Urinary bladder (tissue), 4 donors: Measurements from ENCODE around the gene RHBDD2. TPM values are rescaled to one million over a fixed set of nuclear protein-coding genes. Genes with fewer than 3 reads are reported as not detected.
A peak's percentile ranks its signal among the peaks of the same experiment; 100 is the strongest.
"Not testable (repeated sequence)": the region's sequence is repeated elsewhere in the genome, so short reads cannot be mapped to it uniquely, and the experiment has no call there.

ENCODE experiments used
- DNase-seq: peaks from one replicate; pipeline ENCODE4 v3.0.0-alpha.2; 2015; ENCODE audit errors: extremely low spot score
- H3K27ac ChIP-seq: one replicate; pipeline ENCODE4 v1.5.1; 2013; ENCODE audit warnings: low read depth, mild to moderate bottlenecking, moderate library complexity
- H3K36me3 ChIP-seq: one replicate; pipeline ENCODE4 v1.6.1; 2013; ENCODE audit warnings: mild to moderate bottlenecking, moderate library complexity; ENCODE audit not compliant: insufficient read depth
- H3K4me1 ChIP-seq: one replicate; pipeline ENCODE4 v1.6.1; 2013; ENCODE audit warnings: mild to moderate bottlenecking, moderate library complexity; ENCODE audit not compliant: insufficient read depth
- H3K4me3 ChIP-seq: one replicate; pipeline ENCODE4 v1.5.1; 2013; ENCODE audit warnings: low read depth, low read length
- WGBS: extraction: QIAGEN DNeasy Blood & Tissue Kit; methylation state at CpG from one replicate; pipeline ENCODE4 v1.1.7; 2013; 5-methylcytosine and 5-hydroxymethylcytosine counted together
- polyA plus RNA-seq: library from polyadenylated mRNA; stranded (reverse); fragments of 200-250 nt; gene quantifications from one replicate; pipeline ENCODE4 v1.2.3, GENCODE V29; 2013
- total RNA-seq: library from RNA; depleted of rRNA; stranded (reverse); fragments of >200 nt; gene quantifications from one replicate; pipeline ENCODE4 v1.2.3, GENCODE V29; 2014
- donor health status: healthy with polysubstance abuse.
- donor health status: healthy.

The RHBDD2 gene
- total RNA-seq (10.1 TPM), polyA plus RNA-seq (54.1 TPM)

DNA sequence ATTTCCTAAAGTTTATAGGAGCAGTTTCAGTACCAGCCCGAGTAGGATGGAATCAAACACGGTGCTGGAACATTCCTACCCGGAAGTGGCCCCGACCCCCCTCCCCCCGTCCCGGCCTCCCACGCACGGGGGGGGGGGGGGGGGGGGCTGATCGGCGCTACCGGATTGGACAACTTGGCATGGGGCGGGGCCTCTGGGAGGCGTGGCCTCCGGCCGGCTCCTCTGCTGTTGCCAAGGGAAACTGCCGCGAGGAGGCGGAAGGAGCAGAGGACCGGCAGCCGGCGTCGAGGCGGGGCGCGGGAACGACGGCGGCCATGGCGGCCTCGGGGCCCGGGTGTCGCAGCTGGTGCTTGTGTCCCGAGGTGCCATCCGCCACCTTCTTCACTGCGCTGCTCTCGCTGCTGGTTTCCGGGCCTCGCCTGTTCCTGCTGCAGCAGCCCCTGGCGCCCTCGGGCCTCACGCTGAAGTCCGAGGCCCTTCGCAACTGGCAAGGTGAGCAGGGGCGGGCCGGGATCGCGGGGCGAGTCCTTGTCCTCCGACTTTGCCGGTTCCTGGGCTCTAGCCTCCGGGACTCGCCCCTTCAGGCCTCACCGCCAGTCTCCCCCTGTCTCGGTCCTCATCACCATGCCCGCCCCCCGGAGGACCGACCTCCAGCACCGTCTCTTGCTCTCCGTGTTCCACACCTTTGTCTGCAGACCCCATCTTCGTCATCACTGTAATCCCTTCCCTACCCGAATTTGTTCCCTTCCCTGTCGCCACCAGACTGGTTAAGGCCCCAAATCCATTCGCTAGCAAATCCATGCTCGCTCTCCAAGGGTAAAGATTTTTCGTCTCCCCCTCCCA lies at the start of gene RHBDD2:
TSS of gene RHBDD2 (plus strand) at position 266 of the 843 bp plus-strand sequence. CDS start at position 315, 49 bp downstream.
- WGBS: under 1% methylated on average over 64 of the region's 65 CpGs
- H3K4me3 ChIP-seq: peak within 1 kb of the TSS; percentile 69
- peak within 1 kb of the TSS; percentile 75 for H3K27ac ChIP-seq
- H3K36me3 ChIP-seq: peaks cover 2% of the 10 kb centered on the region
- no peaks in the 10 kb centered on the region for H3K4me1 ChIP-seq
- peak; percentile 84 for DNase-seq

DNA sequence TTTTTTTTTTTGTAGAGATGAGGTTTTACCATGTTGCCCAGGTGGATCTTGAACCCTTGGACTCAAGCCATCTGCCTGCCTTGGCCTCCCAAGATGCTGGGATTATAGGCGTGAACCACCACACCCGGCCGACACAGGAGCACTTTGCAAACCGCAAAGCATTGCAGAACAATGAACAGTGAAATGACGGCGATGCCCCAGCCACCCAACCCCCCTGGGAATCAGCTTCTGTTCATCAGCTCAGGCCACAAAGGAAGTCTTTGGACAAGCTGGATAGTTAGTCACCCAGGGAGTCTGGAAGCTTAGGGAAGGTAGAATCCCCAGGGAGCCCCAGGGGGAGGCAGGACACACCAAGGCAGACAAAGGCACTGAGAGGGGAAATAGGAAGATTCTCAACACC lies 49.2 kb upstream of the RHBDD2 start:
- H3K36me3 ChIP-seq, H3K4me1 ChIP-seq: not testable (repeated sequence)
- 77% methylated on average over 6 of the region's 6 CpGs for WGBS

DNA sequence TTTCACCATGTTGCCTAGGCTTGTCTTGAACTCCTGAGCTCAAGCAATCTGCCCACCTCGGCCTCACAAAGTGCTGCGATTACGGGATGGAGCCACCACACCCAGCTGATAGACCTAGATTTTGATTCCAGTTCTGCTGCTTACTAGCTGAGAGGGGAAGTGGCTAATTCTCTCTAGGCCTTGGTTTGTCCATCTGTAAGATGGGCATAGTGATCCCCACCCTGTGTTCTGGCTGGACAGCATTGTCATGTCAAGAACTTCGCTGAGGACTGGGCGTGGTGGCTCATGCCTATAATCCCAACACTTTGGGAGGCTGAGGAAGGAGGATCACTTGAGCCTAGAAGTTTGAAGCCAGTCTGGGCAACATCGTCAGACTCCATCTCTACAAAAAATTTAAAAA lies 47.9 kb upstream of the RHBDD2 start:
- WGBS: 89% methylated on average over 6 of the region's 6 CpGs

More for the DNA sequence above, 49.2 kb upstream of the RHBDD2 start:
- H3K27ac ChIP-seq, DNase-seq, H3K4me3 ChIP-seq: not testable (repeated sequence)

DNA sequence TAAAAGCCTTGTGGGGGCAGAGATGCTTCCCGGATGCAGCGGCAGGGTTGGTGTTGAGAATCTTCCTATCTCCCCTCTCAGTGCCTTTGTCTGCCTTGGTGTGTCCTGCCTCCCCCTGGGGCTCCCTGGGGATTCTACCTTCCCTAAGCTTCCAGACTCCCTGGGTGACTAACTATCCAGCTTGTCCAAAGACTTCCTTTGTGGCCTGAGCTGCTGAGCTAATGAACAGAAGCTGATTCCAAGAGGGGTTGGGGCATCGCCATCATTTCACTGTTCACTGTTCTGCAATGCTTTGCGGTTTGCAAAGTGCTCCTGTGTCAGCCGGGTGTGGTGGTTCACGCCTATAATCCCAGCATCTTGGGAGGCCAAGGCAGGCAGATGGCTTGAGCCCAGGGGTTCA lies 45.2 kb upstream of the RHBDD2 start:
- not testable (repeated sequence) for H3K27ac ChIP-seq, H3K36me3 ChIP-seq, H3K4me1 ChIP-seq, DNase-seq, H3K4me3 ChIP-seq
- WGBS: 86% methylated on average over 6 of the region's 6 CpGs

More for the DNA sequence above, 47.9 kb upstream of the RHBDD2 start:
- Histone ChIP-seq H3K4me3 (no peak overlapping the region), H3K27ac (no peak overlapping the region), H3K36me3 (no peaks in the 10 kb centered on the region), H3K4me1 (no peaks in the 10 kb centered on the region)
- DNase-seq: no peak

DNA sequence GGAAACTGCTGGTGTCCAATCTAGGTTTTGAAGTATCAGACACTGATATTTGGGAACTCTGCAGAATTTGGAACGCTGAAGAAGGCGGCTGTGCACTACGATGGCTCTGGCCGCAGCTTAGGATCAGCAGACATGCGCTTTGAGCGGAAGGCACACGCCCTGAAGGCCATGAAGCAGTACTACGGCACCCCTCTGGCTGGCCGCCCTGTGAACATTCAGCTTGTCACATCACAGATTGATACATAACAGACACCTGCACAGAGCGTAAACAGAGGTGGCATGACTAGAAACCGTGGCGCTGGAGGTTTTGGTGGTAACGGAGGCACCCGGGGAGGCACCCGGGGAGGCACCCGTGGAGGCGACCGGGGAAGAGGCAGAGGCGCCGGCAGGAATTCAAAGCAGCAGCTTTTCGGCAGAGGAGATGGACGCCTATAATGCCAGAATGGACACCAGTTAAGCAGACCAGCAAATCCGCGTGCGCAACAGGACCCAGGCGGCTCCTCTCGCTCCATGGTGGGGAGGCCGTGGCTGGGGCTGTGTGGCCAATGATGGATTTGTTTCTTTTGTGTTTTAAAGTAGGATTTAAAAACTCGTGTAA lies 43.0 kb upstream of the RHBDD2 start:
- H3K4me3 ChIP-seq: no peak overlapping the region
- H3K4me1 ChIP-seq: no peaks in the 10 kb centered on the region
- DNase-seq: no peak
- H3K36me3 ChIP-seq: no peaks in the 10 kb centered on the region
- no peak overlapping the region for H3K27ac ChIP-seq
- WGBS: 88% methylated on average over 29 of the region's 29 CpGs

DNA sequence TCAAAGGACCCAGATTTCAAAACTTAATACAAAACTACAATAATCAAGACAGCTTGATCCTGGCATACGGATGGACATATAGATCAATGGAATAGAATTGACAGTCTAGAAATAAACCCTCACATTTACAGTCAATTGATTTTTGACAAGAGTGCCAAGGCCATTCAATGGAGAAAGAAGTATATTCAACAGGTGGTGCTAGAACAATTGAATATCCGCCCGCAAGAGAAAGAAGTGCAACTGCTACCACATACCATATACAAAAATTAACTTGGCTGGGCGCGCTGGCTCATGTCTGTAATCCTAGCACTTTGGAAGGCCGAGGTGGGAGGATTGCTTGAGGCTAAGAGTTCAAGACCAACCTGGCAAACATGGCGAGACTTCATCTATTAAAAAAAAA lies 42.0 kb upstream of the RHBDD2 start:
- no peak overlapping the region for H3K27ac ChIP-seq
- 95% methylated on average over 7 of the region's 7 CpGs for WGBS
- no peak overlapping the region for H3K4me3 ChIP-seq
- no peak for DNase-seq
- no peaks in the 10 kb centered on the region for H3K4me1 ChIP-seq
- no peaks in the 10 kb centered on the region for H3K36me3 ChIP-seq

DNA sequence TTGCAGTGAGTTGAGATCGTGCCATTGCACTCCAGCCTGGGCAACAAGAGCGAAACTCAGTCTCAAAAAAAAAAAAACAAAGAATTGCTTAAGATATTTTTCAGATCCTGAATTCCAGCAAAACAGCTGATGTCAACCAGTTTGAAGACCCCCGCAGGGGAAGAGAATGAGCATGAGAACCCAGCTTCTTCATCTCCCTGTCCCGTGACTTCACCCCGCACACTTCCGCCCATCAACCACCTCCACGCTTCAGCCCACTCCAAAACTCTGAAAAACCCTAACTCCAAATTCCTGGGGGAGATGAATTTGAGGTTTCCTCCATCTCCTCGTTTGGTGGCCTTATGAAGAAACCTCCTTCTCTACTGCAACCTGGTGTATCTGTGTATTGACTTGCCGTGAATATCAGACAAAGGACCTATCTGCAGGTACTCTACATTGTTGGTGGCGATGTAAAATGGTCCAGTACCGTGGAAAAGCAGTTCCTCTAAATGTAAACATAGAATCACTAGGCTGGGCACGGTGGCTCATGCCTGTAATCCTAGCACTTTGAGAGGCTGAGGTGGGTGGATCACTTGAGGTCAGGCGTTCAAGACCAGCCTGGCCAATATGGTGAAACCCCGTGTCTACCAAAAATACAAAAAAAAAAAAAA lies 40.4 kb upstream of the RHBDD2 start:
- 80% methylated on average over 14 of the region's 14 CpGs for WGBS
- H3K4me3 ChIP-seq, H3K27ac ChIP-seq, H3K4me1 ChIP-seq, DNase-seq, H3K36me3 ChIP-seq: not testable (repeated sequence)

DNA sequence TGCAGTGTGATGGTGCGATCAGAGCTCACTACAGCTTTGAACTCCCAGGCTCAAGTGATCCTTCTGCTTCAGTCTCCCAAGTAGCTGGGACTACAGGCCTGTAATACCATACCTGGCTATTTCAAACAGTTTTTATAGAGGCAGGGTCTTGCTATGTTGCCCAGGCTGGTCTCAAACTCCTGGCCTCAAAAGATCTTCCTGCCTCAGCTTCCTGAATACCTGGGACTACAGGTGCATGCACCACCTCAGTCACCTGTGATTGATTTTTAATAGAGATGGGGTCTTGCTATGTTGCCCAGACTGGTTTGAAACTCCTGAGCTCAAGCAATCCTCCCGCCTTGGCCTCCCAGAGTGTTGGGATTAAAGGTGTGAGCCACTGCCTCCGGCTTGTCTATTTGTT lies 38.8 kb upstream of the RHBDD2 start:
- WGBS: 95% methylated on average over 3 of the region's 3 CpGs
- Histone ChIP-seq H3K4me1 (no peaks in the 10 kb centered on the region), H3K36me3 (no peaks in the 10 kb centered on the region), H3K27ac (no peak overlapping the region), H3K4me3 (no peak overlapping the region)
- DNase-seq: no peak

DNA sequence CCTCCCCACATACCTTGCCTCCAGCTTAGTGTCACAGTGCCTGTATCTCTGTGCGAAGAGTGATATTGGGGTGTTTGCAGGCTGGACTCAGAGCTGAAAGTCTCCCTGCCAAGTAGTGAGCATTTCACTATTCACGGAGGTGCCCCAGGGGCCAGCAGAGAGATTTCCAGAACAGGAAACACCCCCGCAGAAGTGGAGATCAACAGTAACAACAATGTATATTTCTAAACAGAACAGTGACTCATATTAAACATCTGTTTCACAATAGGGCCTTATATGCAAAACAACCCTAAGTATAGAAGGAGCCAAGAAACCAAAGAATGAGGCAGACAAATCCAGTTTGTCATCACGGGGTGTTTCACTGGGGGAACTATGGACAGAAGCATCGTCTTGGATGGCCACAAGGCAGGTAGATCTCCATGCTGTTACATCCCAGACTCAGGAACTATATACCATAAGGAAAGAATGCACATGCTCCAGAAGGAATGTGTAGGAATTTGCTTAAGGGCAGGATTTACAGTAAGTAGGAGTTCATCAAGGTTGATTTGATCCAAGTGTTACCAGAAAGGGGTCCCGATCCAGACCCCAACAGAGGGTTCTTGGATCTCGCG lies 35.9 kb upstream of the RHBDD2 start:
- peak overlapping the region; percentile 70 for H3K27ac ChIP-seq
- peak; percentile 43 for DNase-seq
- no peaks in the 10 kb centered on the region for H3K36me3 ChIP-seq
- no peaks in the 10 kb centered on the region for H3K4me1 ChIP-seq
- H3K4me3 ChIP-seq: no peak overlapping the region
- WGBS: 27% methylated on average over 8 of the region's 8 CpGs

DNA sequence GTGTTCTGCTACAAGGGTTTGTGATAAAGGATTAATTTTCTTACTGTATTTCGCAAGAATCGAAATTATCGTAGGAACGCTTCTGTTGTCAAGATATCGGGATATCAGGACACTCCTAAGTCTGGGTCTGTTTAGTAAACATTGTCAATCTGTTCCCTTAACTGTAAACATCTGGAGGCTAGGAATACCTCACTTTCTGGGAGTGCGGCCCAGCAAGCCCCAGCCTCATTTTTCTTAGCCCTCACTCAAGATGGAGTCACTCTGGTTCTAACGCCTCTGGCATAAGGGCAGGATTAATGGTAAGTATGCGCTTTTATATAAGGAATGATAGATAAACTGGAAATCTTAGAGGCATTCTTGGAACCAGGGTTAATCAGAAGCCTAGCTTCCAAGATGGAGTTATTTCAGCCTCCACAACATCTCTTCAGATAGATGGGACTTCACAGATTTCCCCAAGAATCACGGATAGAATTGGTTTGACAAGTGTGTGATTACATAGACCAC lies 35.2 kb upstream of the RHBDD2 start:
- Histone ChIP-seq H3K36me3 (no peaks in the 10 kb centered on the region), H3K27ac (peak overlapping the region; percentile 68), H3K4me1 (no peaks in the 10 kb centered on the region), H3K4me3 (no peak overlapping the region)
- no peak for DNase-seq
- 81% methylated on average over 9 of the region's 9 CpGs for WGBS

DNA sequence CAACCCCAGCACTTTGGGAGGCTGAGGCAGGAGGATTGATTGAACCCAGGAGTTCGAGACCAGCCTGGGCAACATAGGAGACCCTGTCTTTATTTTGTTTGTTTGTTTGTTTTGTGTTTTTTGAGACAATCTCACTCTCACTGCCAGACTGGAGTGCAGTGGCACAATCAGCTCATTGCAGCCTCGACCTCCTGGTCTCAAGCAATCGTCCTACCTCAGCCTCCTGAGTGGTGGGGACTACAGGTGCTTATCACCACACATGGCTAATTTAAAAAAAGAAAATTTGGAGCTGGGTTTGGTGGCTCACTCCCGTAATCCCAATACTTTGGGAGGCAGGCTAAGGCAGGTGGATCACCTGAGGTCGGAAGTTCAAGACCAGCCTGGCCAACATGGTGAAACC lies 34.7 kb upstream of the RHBDD2 start:
- no peak overlapping the region for H3K4me3 ChIP-seq

DNA sequence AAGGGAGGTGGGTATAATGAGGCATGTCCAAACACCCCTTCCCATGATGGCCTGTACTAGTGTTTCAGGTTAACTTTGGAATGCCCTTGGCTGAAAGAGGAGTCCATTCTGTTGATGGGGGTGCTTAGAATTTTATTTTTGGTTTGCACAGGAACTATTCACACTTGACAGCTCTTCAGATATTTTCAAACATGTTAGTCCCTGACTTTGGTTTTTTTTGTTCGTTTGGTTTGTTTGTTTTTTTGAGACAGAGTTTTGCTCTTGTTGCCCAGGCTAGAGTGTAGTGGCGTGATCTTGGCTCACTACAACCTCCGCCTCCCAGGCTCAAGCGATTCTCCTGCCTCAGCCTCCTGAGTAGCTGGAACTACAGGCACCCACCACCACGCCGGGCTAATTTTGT lies 33.7 kb upstream of the RHBDD2 start:
- H3K36me3 ChIP-seq, H3K27ac ChIP-seq, DNase-seq, H3K4me3 ChIP-seq, H3K4me1 ChIP-seq: not testable (repeated sequence)
- WGBS: 88% methylated on average over 6 of the region's 6 CpGs

More for the DNA sequence above, 34.7 kb upstream of the RHBDD2 start:
- no peak overlapping the region for H3K27ac ChIP-seq
- DNase-seq: no peak
- 95% methylated on average over 5 of the region's 5 CpGs for WGBS
- H3K4me1 ChIP-seq: no peaks in the 10 kb centered on the region
- H3K36me3 ChIP-seq: no peaks in the 10 kb centered on the region

DNA sequence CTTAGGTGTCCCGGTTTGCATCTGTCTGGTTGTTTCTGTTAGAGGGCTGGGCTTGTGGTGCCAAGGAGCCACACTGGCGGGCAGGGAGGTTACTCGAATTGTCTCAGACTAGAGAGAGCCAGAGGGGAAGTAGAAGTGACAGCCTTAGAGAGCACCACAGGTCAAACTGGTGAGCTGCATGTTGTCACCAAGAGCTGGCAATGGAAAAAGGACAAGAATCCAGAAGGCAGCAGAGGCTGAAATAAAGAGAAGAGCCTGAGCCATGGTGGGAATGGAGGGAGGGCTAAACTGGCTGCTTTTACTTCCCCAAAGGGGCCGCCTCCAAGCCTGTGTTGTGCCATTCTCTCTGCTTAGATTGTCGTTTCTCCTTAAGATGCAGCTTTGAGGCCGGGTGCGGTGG lies 31.1 kb upstream of the RHBDD2 start:
- H3K4me3 ChIP-seq: no peak overlapping the region
- H3K4me1 ChIP-seq: no peaks in the 10 kb centered on the region
- 87% methylated on average over 7 of the region's 7 CpGs for WGBS
- H3K36me3 ChIP-seq: no peaks in the 10 kb centered on the region
- DNase-seq: no peak
- H3K27ac ChIP-seq: no peak overlapping the region
